ENCODE measurements around the gene FN3KRP. TPM values are rescaled to one million over a fixed set of nuclear protein-coding genes. Genes with fewer than 3 reads are reported as not detected.
"Not testable (repeated sequence)": the region's sequence is repeated elsewhere in the genome, so short reads cannot be mapped to it uniquely, and the experiment has no call there.

FN3KRP gene
- total RNA-seq, 4 donors from 2014 or later, result 11.5 to 27.5 (median 17.3) TPM

DNA sequence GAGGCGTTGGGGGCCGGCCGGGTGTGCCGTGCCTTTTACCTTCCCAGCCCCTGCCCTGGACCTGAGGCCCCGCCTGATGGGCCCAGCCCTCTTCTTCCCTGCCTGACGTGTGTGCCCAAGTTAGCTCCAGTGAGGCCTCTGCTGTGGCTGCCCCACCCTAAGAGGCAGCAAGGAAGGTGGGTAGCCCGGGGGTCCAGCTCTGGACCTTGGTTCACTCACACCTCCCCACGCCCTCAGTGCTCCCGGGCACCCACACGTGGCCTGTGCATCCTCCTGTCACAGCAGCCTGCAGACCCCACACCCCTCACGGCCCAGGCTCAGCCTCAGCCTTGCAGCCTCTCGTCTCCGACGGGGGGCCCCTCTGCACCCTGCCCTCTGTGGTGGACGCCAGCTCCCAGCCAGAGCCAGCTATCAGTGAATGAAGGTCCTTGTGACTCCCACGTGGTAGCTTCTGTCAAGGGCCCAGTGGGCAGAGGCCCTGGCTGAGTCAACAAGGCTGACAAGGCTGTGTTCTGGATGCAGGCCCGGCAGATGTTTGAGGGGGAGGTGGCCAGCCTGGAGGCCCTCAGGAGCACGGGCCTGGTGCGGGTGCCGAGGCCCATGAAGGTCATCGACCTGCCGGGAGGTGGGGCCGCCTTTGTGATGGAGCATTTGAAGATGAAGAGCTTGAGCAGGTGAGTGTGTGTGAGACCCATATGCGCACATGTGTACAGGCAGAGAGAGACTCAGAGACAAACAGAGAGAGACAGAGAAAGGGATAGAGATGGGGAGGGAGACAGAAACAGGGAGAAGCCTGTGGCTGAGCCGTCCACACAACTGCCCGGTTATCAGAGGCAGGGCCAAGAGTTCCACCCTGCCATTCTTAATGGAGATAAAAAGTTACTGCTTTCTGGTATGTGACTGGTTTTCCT, 21.7 kb downstream of the FN3KRP start:
- intact Hi-C loops (cut with DNase I), result no loop called here
- no peak overlapping the region for H3K27ac ChIP-seq (replicated peaks in 1 of 4)

DNA sequence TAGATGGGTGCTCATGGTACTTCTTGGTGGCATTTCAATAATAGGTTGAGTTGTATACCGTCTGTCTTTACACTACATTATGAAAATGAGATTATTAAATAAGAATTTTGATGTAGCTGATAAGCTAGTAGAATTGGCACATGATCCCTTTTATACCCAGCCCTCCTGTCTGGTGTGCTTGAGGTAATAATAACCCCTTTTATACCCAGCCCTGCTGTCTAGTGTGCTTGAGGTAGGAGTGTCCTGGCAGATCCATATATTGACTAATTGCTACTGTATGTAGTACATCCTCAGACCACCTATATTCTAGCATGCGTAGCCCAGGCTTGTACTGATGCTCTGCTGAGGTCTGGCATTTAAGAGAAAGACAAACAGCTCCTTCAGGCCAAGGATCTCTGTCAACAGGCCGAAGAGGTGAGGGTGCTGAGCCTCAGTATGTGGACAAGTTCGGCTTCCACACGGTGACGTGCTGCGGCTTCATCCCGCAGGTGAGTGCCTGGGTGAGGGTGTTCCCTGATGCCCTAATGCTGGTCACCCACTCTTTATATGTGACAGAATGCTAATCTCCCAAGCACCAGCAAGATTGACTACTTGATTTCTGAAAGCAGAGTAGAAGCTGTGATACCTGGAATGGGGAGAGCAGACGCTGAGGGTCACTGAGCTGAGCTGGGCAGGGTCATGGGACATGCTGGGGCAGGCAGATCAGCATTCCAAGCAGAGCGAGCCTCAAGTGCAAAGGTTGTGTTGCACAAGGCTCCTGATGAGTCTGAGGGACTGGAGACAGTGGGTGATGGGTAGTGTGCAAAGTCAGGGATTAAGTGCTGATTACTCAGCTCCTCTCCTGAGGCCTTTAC, 24.6 kb downstream of the FN3KRP start:
- WGBS, result 96% methylated on average over 10 of the region's 10 CpGs
- no peak for DNase-seq (ENCODE audit: extremely low spot score)
- TF ChIP-seq, protein P1, sequence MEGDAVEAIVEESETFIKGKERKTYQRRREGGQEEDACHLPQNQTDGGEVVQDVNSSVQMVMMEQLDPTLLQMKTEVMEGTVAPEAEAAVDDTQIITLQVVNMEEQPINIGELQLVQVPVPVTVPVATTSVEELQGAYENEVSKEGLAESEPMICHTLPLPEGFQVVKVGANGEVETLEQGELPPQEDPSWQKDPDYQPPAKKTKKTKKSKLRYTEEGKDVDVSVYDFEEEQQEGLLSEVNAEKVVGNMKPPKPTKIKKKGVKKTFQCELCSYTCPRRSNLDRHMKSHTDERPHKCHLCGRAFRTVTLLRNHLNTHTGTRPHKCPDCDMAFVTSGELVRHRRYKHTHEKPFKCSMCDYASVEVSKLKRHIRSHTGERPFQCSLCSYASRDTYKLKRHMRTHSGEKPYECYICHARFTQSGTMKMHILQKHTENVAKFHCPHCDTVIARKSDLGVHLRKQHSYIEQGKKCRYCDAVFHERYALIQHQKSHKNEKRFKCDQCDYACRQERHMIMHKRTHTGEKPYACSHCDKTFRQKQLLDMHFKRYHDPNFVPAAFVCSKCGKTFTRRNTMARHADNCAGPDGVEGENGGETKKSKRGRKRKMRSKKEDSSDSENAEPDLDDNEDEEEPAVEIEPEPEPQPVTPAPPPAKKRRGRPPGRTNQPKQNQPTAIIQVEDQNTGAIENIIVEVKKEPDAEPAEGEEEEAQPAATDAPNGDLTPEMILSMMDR (IDR thresholded peaks at IDR 0.05), result no peak
- no peak for TF ChIP-seq EP300 (IDR thresholded peaks at IDR 0.05)
- no peak for TF ChIP-seq POLR2A (IDR thresholded peaks at IDR 0.05; ENCODE audit: low read depth)
- TF ChIP-seq POLR2AphosphoS5 (IDR thresholded peaks at IDR 0.05), result no peak
- Histone ChIP-seq H3K4me1 (peaks cover 3 to 19% (median 17%) of the 10 kb centered on the region in 4 donors), H3K27ac (replicated peaks in 1 of 4) (no peak overlapping the region), H3K36me3 (peaks cover 41 to 64% (median 53%) of the 10 kb centered on the region in 4 donors), H3K27me3 (no peaks in the 10 kb centered on the region), H3K4me3 (no peak overlapping the region), H3K9me3 (peaks cover 0 to 8% (median 2%) of the 10 kb centered on the region in 4 donors)
- intact Hi-C loops (cut with DNase I), result no loop called here

More for the DNA sequence above, 21.7 kb downstream of the FN3KRP start:
- Histone ChIP-seq H3K4me1 (peaks cover 10 to 35% (median 30%) of the 10 kb centered on the region in 4 donors), H3K9me3 (peaks cover 0 to 14% (median 2%) of the 10 kb centered on the region in 4 donors), H3K4me3 (no peak overlapping the region), H3K27me3 (no peaks in the 10 kb centered on the region), H3K36me3 (peaks cover 37 to 53% (median 48%) of the 10 kb centered on the region in 4 donors)
- no peak for DNase-seq (ENCODE audit: extremely low spot score)
- TF ChIP-seq, protein P1 (IDR thresholded peaks at IDR 0.05), result no peak
- TF ChIP-seq POLR2AphosphoS5 (IDR thresholded peaks at IDR 0.05), result no peak
- no peak for TF ChIP-seq EP300 (IDR thresholded peaks at IDR 0.05)
- 84% methylated on average over 15 of the region's 26 CpGs for WGBS

DNA sequence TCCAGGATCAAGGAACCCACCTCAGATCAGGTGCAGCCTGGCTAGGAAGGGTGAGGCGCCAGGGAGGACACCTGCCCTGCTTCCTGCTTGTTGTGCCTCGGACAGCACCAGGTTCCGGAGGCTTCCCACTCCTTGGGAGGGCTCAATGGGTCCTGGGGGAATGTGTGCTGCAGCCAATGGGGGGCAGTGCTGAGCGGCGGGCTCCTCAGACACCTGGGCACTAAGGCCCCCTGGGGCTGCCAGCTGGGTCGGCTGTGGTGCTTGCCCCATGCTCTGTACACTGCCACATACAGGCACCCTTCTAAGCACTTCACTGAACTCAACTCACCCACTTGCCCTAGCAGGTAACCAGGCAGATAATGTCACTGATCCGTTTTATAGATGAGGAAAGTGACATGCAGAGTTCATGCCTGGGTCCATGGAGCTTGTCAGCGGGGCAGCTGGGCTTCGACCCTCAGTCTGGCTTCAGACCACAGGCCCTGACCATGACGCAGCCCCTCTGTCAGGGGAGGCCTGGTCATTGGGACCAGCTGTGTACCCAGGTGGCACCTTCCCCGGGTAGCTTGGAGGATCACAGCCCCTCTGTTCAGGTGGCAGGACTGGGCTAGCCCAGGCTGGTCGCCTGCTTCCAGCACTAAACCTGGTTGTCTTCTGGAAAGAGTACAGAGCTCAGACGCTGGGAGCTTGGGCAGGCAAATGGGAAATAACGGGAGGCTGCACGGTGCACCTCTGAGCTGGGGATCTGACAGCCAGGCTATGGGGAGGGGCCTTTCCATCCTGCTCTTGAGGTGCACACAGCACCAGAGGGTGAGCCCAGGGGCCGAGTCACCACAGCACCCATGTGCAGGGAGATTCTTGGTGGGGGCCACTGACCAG, 27.1 kb downstream of the FN3KRP start:
- Histone ChIP-seq H3K27me3 (no peaks in the 10 kb centered on the region), H3K36me3 (peaks cover 41 to 56% (median 49%) of the 10 kb centered on the region in 4 donors), H3K4me3 (no peak overlapping the region), H3K9me3 (peaks cover 0 to 12% (median 2%) of the 10 kb centered on the region in 4 donors), H3K27ac (replicated peaks in 1 of 4) (no peak overlapping the region), H3K4me1 (no peaks in the 10 kb centered on the region)
- 96% methylated on average over 14 of the region's 16 CpGs for WGBS
- TF ChIP-seq POLR2A (IDR thresholded peaks at IDR 0.05; ENCODE audit: low read depth) (no peak), EP300 (IDR thresholded peaks at IDR 0.05) (no peak), POLR2AphosphoS5 (IDR thresholded peaks at IDR 0.05) (no peak)
- TF ChIP-seq, protein P1 (IDR thresholded peaks at IDR 0.05), result no peak
- intact Hi-C loops (cut with DNase I), result no loop called here
- DNase-seq (ENCODE audit: extremely low spot score), result no peak

DNA sequence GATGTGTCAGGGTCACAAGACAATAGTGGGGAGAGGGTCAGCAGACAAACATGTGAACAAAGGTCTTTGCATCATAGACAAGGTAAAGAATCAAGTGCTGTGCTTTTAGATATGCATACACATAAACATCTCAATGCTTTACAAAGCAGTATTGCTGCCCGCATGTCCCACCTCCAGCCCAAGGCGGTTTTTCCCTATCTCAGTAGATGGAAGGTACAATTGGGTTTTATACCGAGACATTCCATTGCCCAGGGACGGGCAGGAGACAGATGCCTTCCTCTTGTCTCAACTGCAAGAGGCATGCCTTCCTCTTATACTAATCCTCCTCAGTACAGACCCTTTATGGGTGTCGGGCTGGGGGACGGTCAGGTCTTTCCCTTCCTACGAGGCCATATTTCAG, 28.2 kb downstream of the FN3KRP start:
- H3K27me3 ChIP-seq; intact Hi-C loops (cut with DNase I); H3K4me1 ChIP-seq; H3K27ac ChIP-seq (replicated peaks in 1 of 4); H3K4me3 ChIP-seq; DNase-seq (ENCODE audit: extremely low spot score): not testable (repeated sequence)
- 77% methylated on average over 7 of the region's 7 CpGs for WGBS
- Histone ChIP-seq H3K36me3 (peaks cover 37 to 51% (median 43%) of the 10 kb centered on the region in 4 donors), H3K9me3 (peaks cover 0 to 12% (median 2%) of the 10 kb centered on the region in 4 donors)

Measured in esophagus muscularis mucosa (tissue), 4 donors.